LNCAP (cell line): Measurements from ENCODE around the gene COBLL1.

Source experiments
- CTCF ChIP-seq: fragments of 450-650 bp; IDR thresholded peaks from 2 replicates; pipeline ENCODE4 v1.5.1; 2017; ENCODE audit warnings: mild to moderate bottlenecking

The COBLL1 gene

GRCh38 chr2:164693834-164694233 is 147.8 kb downstream of the COBLL1 start:
- TF ChIP-seq CTCF = no peak

GRCh38 chr2:164693390-164693789 is 148.2 kb downstream of the COBLL1 start:
- no peak for TF ChIP-seq CTCF

GRCh38 chr2:164692958-164693357 is 148.7 kb downstream of the COBLL1 start:
- TF ChIP-seq CTCF = no peak

- no peak for TF ChIP-seq CTCF
Observed at GRCh38 chr2:164692114-164692513, 149.5 kb downstream of the COBLL1 start.

- TF ChIP-seq CTCF = no peak
Observed at GRCh38 chr2:164691346-164691887, 150.2 kb downstream of the COBLL1 start.

GRCh38 chr2:164690361-164690760 is 151.3 kb downstream of the COBLL1 start:
- TF ChIP-seq CTCF = no peak

- no peak for TF ChIP-seq CTCF
Observed at GRCh38 chr2:164688896-164689419, 152.7 kb downstream of the COBLL1 start.

GRCh38 chr2:164681009-164681408 is 160.6 kb downstream of the COBLL1 start:
- TF ChIP-seq CTCF = no peak
